Progenitor cell of endocrine pancreas (in vitro differentiated cells): ENCODE data around the gene UPF2. TPM values are rescaled to one million over a fixed set of nuclear protein-coding genes. Genes with fewer than 3 reads are reported as not detected.

Experiments
- DNase-seq: peaks from one replicate; pipeline ENCODE4 v3.0.0; 2021; ENCODE audit warnings: low spot score; ENCODE audit not compliant: unreplicated experiment
- H3K27ac Mint-ChIP-seq: 2 replicates; pipeline ENCODE4 v1.8.0; 2021; ENCODE audit warnings: mild to moderate bottlenecking, moderate library complexity, mixed read lengths
- H3K27me3 Mint-ChIP-seq: 2 replicates; pipeline ENCODE4 v1.8.0; 2021; ENCODE audit warnings: mixed read lengths
- H3K36me3 Mint-ChIP-seq: 2 replicates; pipeline ENCODE4 v1.8.0; 2022; ENCODE audit warnings: mixed read lengths; ENCODE audit not compliant: insufficient read depth
- H3K4me1 Mint-ChIP-seq: 2 replicates; pipeline ENCODE4 v1.8.0; 2021; ENCODE audit warnings: low read depth, mixed read lengths
- H3K4me3 Mint-ChIP-seq: 2 replicates; pipeline ENCODE4 v1.8.0; 2021; ENCODE audit warnings: low read depth, mild to moderate bottlenecking, moderate library complexity, mixed read lengths
- H3K9me3 Mint-ChIP-seq: 2 replicates; pipeline ENCODE4 v1.8.0; 2021; ENCODE audit warnings: low read depth, mixed read lengths
- CTCF ChIP-seq: fragments of 200-600 bp; sonication (generic); IDR thresholded peaks from one replicate; pipeline ENCODE4 v1.5.0; 2021; ENCODE audit warnings: antibody characterized with exemption, mild to moderate bottlenecking; ENCODE audit not compliant: unreplicated experiment
- total RNA-seq: library from RNA; stranded (reverse); gene quantifications from 2 replicates; pipeline ENCODE4 v1.2.1, GENCODE V29; 2021

The UPF2 gene
- total RNA-seq, 1 donor from 2014 or later: 31.0 TPM

GRCh38 chr10:11908536-11908935 is 134.1 kb downstream of the UPF2 start:
- H3K9me3 Mint-ChIP-seq: no peaks in the 10 kb centered on the region
- H3K27me3 Mint-ChIP-seq: no peaks in the 10 kb centered on the region
- no peaks in the 10 kb centered on the region for H3K4me1 Mint-ChIP-seq
- TF ChIP-seq CTCF: no peak
- H3K36me3 Mint-ChIP-seq: no peaks in the 10 kb centered on the region
- H3K27ac Mint-ChIP-seq: no peak overlapping the region
- no peak overlapping the region for H3K4me3 Mint-ChIP-seq
- no peak for DNase-seq

GRCh38 chr10:11907914-11908313 is 134.7 kb downstream of the UPF2 start:
- H3K4me1 Mint-ChIP-seq: no peaks in the 10 kb centered on the region
- no peak overlapping the region for H3K27ac Mint-ChIP-seq
- H3K4me3 Mint-ChIP-seq: no peak overlapping the region

GRCh38 chr10:11906714-11907113 is 135.9 kb downstream of the UPF2 start:
- Mint-ChIP-seq H3K27ac (no peak overlapping the region), H3K9me3 (no peaks in the 10 kb centered on the region), H3K36me3 (no peaks in the 10 kb centered on the region), H3K4me3 (no peak overlapping the region), H3K4me1 (no peaks in the 10 kb centered on the region), H3K27me3 (no peaks in the 10 kb centered on the region)
- DNase-seq: no peak
- TF ChIP-seq CTCF: no peak

More at GRCh38 chr10:11907914-11908313, 134.7 kb downstream of the UPF2 start:
- no peak for TF ChIP-seq CTCF
- no peaks in the 10 kb centered on the region for H3K36me3 Mint-ChIP-seq
- DNase-seq: no peak
- H3K27me3 Mint-ChIP-seq: no peaks in the 10 kb centered on the region
- H3K9me3 Mint-ChIP-seq: no peaks in the 10 kb centered on the region

- Mint-ChIP-seq H3K9me3 (no peaks in the 10 kb centered on the region), H3K27me3 (no peaks in the 10 kb centered on the region), H3K4me3 (no peak overlapping the region), H3K36me3 (no peaks in the 10 kb centered on the region), H3K27ac (peak overlapping the region; percentile 54), H3K4me1 (peaks cover 6% of the 10 kb centered on the region)
- TF ChIP-seq CTCF: no peak
- no peak for DNase-seq
Observed at GRCh38 chr10:11902646-11903045, 140.0 kb downstream of the UPF2 start.

DNA sequence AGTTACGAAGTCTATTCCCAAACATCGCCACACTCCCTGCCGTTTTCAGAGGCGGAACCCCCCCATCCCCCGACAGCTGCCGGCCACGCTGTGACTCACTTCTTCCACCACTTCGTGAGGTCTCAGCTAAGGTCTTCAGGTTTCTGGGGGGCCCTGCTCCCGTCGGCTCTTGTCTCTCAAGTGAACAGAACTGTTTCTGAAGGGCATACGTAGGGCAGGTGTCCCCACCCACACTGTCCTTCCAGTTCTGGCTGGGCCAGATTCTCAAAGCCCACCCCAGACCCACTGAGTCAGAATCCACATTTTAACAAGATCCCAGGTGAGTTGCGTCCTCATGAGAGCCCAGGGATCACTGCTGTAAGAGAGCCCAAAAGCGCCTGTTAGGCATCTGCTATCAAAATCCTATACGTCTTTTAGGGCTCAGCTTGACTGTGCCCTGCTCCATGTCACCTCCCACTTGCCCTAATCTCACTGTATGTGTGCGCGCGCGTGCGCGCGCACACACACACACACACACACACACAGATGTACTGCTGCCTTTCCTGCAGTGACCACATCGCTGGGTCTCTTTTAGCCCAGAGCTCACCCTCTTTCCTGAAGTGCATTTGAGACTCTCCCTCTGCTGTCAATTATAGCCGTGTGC is 140.7 kb downstream of the UPF2 start:
- H3K27me3 Mint-ChIP-seq: no peaks in the 10 kb centered on the region
- no peak for DNase-seq
- peaks cover 6% of the 10 kb centered on the region for H3K4me1 Mint-ChIP-seq
- H3K9me3 Mint-ChIP-seq: no peaks in the 10 kb centered on the region
- no peaks in the 10 kb centered on the region for H3K36me3 Mint-ChIP-seq
- TF ChIP-seq CTCF: no peak
- H3K4me3 Mint-ChIP-seq: no peak overlapping the region
- no peak overlapping the region for H3K27ac Mint-ChIP-seq
